ENCODE data around the gene PRCC. TPM values are rescaled to one million over a fixed set of nuclear protein-coding genes. Genes with fewer than 3 reads are reported as not detected.

The PRCC gene
- polyA plus RNA-seq, 3 donors: 26.7 to 37.1 (median 29.6) TPM

DNA sequence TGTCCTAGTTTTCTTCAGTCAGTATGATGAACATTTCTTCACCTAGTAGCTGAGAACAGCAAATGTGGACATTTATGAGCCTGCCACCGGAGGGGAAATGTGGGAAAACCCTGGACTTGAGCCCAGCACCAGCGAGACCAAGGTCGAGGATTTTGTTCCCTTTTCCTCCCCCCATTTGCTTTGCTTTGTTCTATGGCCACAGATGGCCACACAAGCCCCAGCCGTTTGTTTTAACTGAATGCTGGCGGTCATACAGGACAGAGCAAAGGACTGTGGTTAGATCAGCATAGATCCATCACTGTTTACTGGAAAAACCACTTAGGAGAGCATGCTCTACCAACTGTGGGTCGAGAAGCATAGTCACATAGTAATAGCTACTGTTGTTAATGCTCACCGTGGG is 28.5 kb downstream of the PRCC start:
- peaks cover 88 to 100% of the 10 kb centered on the region in 2 donors for H3K36me3 ChIP-seq (replicated peaks in 1 of 2; ENCODE audit: control insufficient read depth in 1 of 2, insufficient read depth in 2 of 2, low read length in 2 of 2)
- no peak overlapping the region for H2AFZ ChIP-seq (ENCODE audit: insufficient read depth, low read depth, low read length, poor library complexity, severe bottlenecking)
- no peak overlapping the region for H3K4me2 ChIP-seq (replicated peaks; ENCODE audit: extremely low read depth, low read length, poor library complexity, severe bottlenecking)
- no peaks in the 10 kb centered on the region for H3K27me3 Mint-ChIP-seq (ENCODE audit: low read depth in 3 of 3)
- no peaks in the 10 kb centered on the region for H3K27me3 ChIP-seq (ENCODE audit: control insufficient read depth in 2 of 2, insufficient read depth in 2 of 2, low read length in 2 of 2)
- H3K4me1 Mint-ChIP-seq: peaks cover 7% of the 10 kb centered on the region
- peaks cover 90 to 95% of the 10 kb centered on the region in 2 donors for H3K36me3 Mint-ChIP-seq
- TF ChIP-seq, protein P1, sequence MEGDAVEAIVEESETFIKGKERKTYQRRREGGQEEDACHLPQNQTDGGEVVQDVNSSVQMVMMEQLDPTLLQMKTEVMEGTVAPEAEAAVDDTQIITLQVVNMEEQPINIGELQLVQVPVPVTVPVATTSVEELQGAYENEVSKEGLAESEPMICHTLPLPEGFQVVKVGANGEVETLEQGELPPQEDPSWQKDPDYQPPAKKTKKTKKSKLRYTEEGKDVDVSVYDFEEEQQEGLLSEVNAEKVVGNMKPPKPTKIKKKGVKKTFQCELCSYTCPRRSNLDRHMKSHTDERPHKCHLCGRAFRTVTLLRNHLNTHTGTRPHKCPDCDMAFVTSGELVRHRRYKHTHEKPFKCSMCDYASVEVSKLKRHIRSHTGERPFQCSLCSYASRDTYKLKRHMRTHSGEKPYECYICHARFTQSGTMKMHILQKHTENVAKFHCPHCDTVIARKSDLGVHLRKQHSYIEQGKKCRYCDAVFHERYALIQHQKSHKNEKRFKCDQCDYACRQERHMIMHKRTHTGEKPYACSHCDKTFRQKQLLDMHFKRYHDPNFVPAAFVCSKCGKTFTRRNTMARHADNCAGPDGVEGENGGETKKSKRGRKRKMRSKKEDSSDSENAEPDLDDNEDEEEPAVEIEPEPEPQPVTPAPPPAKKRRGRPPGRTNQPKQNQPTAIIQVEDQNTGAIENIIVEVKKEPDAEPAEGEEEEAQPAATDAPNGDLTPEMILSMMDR (IDR thresholded peaks at IDR 0.05): no peak
- no peaks in the 10 kb centered on the region for H3K79me2 ChIP-seq (ENCODE audit: insufficient read depth, low read length)
- H3K9me3 ChIP-seq (replicated peaks in 1 of 2; ENCODE audit: control insufficient read depth in 1 of 2, insufficient read depth in 1 of 2, low read length in 2 of 2): no peaks in the 10 kb centered on the region
- peaks cover 3 to 4% of the 10 kb centered on the region in 2 donors for H3K4me1 ChIP-seq (ENCODE audit: control insufficient read depth in 1 of 2, insufficient read depth in 2 of 2, low read length in 2 of 2)
- no peaks in the 10 kb centered on the region for H3K9me3 Mint-ChIP-seq
- H3K9ac ChIP-seq (ENCODE audit: insufficient read depth, low read length, poor library complexity, severe bottlenecking): no peak overlapping the region
- no peak overlapping the region for H3K4me3 ChIP-seq (replicated peaks in 1 of 3; ENCODE audit: low read depth in 2 of 3, low read length in 3 of 3)
- no peak overlapping the region for H3K27ac Mint-ChIP-seq
- peaks cover 10% of the 10 kb centered on the region for H4K20me1 ChIP-seq (ENCODE audit: insufficient read depth, low read length)
- no peak for DNase-seq
- 78% methylated on average over 4 of the region's 7 CpGs for WGBS (ENCODE audit: insufficient coverage)
- intact Hi-C loops (cut with micrococcal nuclease): loop anchor here in 1 of 2 donors (10.0 kb wide), 1 partner anchor 59 kb away; the partner anchor contains the start of gene INSRR
- no peak overlapping the region for H3K4me3 Mint-ChIP-seq
- no peak overlapping the region for H3K27ac ChIP-seq (ENCODE audit: low read depth in 1 of 2, low read length in 2 of 2)

DNA sequence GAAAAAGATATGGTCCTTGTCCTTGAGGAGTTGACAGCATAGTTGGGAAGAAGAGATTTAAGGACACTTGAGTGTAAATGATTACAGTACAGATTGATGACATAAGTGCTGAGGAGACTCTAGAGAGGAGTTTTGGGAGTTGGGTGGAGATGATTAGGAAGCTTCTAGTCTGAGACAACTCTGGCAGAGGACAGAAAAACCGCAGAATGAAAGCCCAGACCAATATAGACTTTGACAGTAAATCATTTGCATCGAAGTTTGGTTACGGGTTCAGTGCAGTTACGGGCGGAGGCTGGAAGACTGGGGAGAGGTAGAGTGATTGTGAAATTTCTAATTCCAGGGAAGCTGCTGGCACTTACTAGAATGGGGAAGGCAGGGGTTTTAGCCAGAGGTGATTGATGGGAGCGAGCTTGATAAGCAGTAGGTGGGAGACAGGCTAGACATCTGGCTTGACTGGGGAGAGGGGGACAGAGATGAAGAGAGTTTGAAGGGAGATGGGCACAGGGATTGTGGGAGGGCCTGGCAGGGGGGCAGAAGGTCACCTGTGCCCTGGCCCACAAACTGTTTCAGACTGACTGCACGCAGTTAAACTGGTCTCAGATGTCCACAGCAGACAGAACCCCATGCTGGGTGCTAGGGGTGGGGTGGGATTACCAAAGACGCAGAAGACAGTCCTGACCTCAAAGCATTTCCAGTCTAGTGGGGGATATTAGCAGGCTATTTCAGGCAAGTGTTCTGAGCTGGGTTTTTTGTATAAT is 29.2 kb downstream of the PRCC start:
- H3K4me1 Mint-ChIP-seq: peaks cover 2% of the 10 kb centered on the region
- Histone ChIP-seq H3K4me1 (ENCODE audit: control insufficient read depth in 1 of 2, insufficient read depth in 2 of 2, low read length in 2 of 2) (peaks cover 0 to under 1% of the 10 kb centered on the region in 2 donors), H4K20me1 (ENCODE audit: insufficient read depth, low read length) (peaks cover 10% of the 10 kb centered on the region), H2AFZ (ENCODE audit: insufficient read depth, low read depth, low read length, poor library complexity, severe bottlenecking) (no peak overlapping the region), H3K79me2 (ENCODE audit: insufficient read depth, low read length) (no peaks in the 10 kb centered on the region), H3K36me3 (replicated peaks in 1 of 2; ENCODE audit: control insufficient read depth in 1 of 2, insufficient read depth in 2 of 2, low read length in 2 of 2) (peaks cover 88 to 100% of the 10 kb centered on the region in 2 donors), H3K27ac (ENCODE audit: low read depth in 1 of 2, low read length in 2 of 2) (no peak overlapping the region), H3K9me3 (replicated peaks in 1 of 2; ENCODE audit: control insufficient read depth in 1 of 2, insufficient read depth in 1 of 2, low read length in 2 of 2) (no peaks in the 10 kb centered on the region), H3K9ac (ENCODE audit: insufficient read depth, low read length, poor library complexity, severe bottlenecking) (no peak overlapping the region), H3K4me2 (replicated peaks; ENCODE audit: extremely low read depth, low read length, poor library complexity, severe bottlenecking) (no peak overlapping the region), H3K27me3 (ENCODE audit: control insufficient read depth in 2 of 2, insufficient read depth in 2 of 2, low read length in 2 of 2) (no peaks in the 10 kb centered on the region), H3K4me3 (replicated peaks in 1 of 3; ENCODE audit: low read depth in 2 of 3, low read length in 3 of 3) (no peak overlapping the region)
- intact Hi-C loops (cut with micrococcal nuclease): loop anchor here in 1 of 2 donors (10.0 kb wide), 1 partner anchor 58 kb away; the partner anchor contains the start of gene INSRR
- TF ChIP-seq, protein P1 (IDR thresholded peaks at IDR 0.05): no peak
- peak overlapping the region in 2 of 7 donors; percentile 4 to 58 for H3K27ac Mint-ChIP-seq
- WGBS (ENCODE audit: insufficient coverage): 90% methylated on average over 6 of the region's 8 CpGs
- H3K27me3 Mint-ChIP-seq (ENCODE audit: low read depth in 3 of 3): no peaks in the 10 kb centered on the region
- H3K36me3 Mint-ChIP-seq: peaks cover 91 to 95% of the 10 kb centered on the region in 2 donors
- H3K4me3 Mint-ChIP-seq: no peak overlapping the region
- no peaks in the 10 kb centered on the region for H3K9me3 Mint-ChIP-seq
- DNase-seq: no peak
